Adrenal gland (tissue), 12 donors: ENCODE measurements around the gene VRK2. TPM values are rescaled to one million over a fixed set of nuclear protein-coding genes. Genes with fewer than 3 reads are reported as not detected.

ENCODE experiments used
- DNase-seq, 7 donors: peaks; one replicate each; pipeline ENCODE4 v3.0.0-alpha.2; 2019 to 2020
- H3K27ac ChIP-seq, 5 donors: fragments of 200-600 bp; sonication (generic) in 4 of 5; 1 replicate in 3 of 5; 2 replicates in 2 of 5; pipeline versions ENCODE4 v1.5.1 to v1.8.0; 2016 to 2020; ENCODE audit warnings: mild to moderate bottlenecking in 1 of 5
- H3K27me3 ChIP-seq: fragments of 200-600 bp; 2 replicates; pipeline ENCODE4 v1.8.0; 2021
- H3K36me3 ChIP-seq, 2 donors: fragments of 200-600 bp; replicated peaks in 1 of 2; 1 replicate in 1 of 2; 2 replicates in 1 of 2; pipeline versions ENCODE4 v1.5.1 to v1.8.0; 2018 to 2022
- H3K4me1 ChIP-seq, 2 donors: fragments of 200-600 bp; replicated peaks in 1 of 2; 1 replicate in 1 of 2; 2 replicates in 1 of 2; pipeline versions ENCODE4 v1.5.1 to v1.8.0; 2018 to 2021
- H3K4me3 ChIP-seq, 4 donors: fragments of 200-600 bp; sonication (generic) in 3 of 4; one replicate each; pipeline ENCODE4 v1.5.1; 2016 to 2018
- H3K9me3 ChIP-seq, 3 donors: fragments of 200-600 bp; sonication (generic) in 1 of 3; replicated peaks in 1 of 3; 1 replicate in 2 of 3; 2 replicates in 1 of 3; pipeline versions ENCODE4 v1.5.1 to v1.8.0; 2016 to 2021
- POLR2A ChIP-seq, 2 donors: fragments of 450-650 bp; IDR thresholded peaks; one replicate each; pipeline ENCODE4 v1.6.1; 2017; ENCODE audit warnings: antibody characterized with exemption in 2 of 2, mild to moderate bottlenecking in 2 of 2, moderate library complexity in 1 of 2
- WGBS, 4 donors: extraction: QIAGEN DNeasy Blood & Tissue Kit in 2 of 4; methylation state at CpG; one replicate each; pipeline versions ENCODE4 v1.1.5 to v1.1.7; 2013 to 2017; 5-methylcytosine and 5-hydroxymethylcytosine counted together
- intact Hi-C, 2 donors: fragments of 100-400 bp; cut with DNase I; formaldehyde crosslinking; loops; one replicate each; pipeline versions ENCODE4 v1.14.1 to v1.15.0; 2022 to 2023
- polyA plus RNA-seq, 3 donors: library from polyadenylated mRNA; stranded (reverse); fragments of 200-250 nt in 2 of 3; fragments of 350-450 nt in 1 of 3; fragmentation: Illumina TruSeq in 1 of 3; extraction: RNeasy Lipid Tissue Mini Kit (QIAGEN cat#74804) in 1 of 3; gene quantifications; one replicate each; pipeline ENCODE4 v1.2.3, GENCODE V29; 2013 to 2014
- total RNA-seq, 9 donors: library from RNA; depleted of rRNA in 4 of 9; stranded (reverse); fragments of >200 nt in 4 of 9; fragments of 120-200 nt in 1 of 9; fragmentation: NEBNext Ultra II Directional in 1 of 9; extraction: Animal tissue kit (Norgen Biotek cat#: 25700) in 1 of 9; gene quantifications; one replicate each; pipeline versions ENCODE4 v1.1.0 to v1.2.4, GENCODE V29; 2013 to 2023
- TF ChIP-seq, protein P1 (sequence below), 6 experiments: fragments of 450-650 bp in 4 of 6; fragments of 200-600 bp in 2 of 6; sonication (generic) in 1 of 6; IDR thresholded peaks; 1 replicate in 5 of 6; 2 replicates in 1 of 6; pipeline versions ENCODE4 v1.5.1 to v1.8.0; 2016 to 2021; ENCODE audit warnings: antibody characterized with exemption in 6 of 6, mild to moderate bottlenecking in 2 of 6, moderate library complexity in 1 of 6
- donor health status: healthy with polysubstance abuse.
- donor health status: Bipolar disorder and iron deficiency.
- donor health status: DM: yes; HTN: yes; CAD: no.
- donor health status: DM: no; HTN: no; CAD: no.
- donor health status: DM: no; HTN: no; CAD: no.
- donor health status: DM: yes; HTN: yes; CAD: no.

Gene VRK2
- total and polyA plus RNA-seq, 12 donors: 11.2 to 31.8 (median 19.6) TPM

DNA sequence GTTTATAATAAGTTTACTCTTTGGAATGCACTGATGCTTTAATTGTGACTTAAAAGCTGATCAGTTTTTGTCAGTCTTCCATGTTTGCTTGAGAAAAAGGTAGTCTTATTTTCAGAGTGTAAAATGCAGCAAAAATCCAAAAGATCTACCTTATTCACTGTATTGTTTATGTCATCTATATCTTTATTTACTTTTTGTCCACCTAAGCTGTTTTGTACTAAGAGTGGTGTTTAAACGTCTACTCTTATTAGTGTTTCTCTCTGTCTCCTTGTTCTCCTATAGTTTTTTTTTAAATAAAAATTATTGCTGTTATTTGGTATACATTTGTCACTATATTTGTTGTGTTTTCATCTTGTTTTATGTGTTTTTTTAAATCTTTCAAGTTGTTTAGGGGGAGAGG is 50.4 kb downstream of the VRK2 start:
- Histone ChIP-seq H3K27me3 (no peaks in the 10 kb centered on the region), H3K36me3 (no peaks in the 10 kb centered on the region), H3K9me3 (no peaks in the 10 kb centered on the region), H3K27ac (no peak overlapping the region), H3K4me1 (no peaks in the 10 kb centered on the region), H3K4me3 (no peak overlapping the region)
- WGBS, 4 donors: 81 to 93% (median 91%) methylated on average over 1 of the region's 1 CpG
- intact Hi-C loops: no loop called here
- DNase-seq: no peak
- TF ChIP-seq, protein P1, sequence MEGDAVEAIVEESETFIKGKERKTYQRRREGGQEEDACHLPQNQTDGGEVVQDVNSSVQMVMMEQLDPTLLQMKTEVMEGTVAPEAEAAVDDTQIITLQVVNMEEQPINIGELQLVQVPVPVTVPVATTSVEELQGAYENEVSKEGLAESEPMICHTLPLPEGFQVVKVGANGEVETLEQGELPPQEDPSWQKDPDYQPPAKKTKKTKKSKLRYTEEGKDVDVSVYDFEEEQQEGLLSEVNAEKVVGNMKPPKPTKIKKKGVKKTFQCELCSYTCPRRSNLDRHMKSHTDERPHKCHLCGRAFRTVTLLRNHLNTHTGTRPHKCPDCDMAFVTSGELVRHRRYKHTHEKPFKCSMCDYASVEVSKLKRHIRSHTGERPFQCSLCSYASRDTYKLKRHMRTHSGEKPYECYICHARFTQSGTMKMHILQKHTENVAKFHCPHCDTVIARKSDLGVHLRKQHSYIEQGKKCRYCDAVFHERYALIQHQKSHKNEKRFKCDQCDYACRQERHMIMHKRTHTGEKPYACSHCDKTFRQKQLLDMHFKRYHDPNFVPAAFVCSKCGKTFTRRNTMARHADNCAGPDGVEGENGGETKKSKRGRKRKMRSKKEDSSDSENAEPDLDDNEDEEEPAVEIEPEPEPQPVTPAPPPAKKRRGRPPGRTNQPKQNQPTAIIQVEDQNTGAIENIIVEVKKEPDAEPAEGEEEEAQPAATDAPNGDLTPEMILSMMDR (IDR thresholded peaks at IDR 0.05): no peak

DNA sequence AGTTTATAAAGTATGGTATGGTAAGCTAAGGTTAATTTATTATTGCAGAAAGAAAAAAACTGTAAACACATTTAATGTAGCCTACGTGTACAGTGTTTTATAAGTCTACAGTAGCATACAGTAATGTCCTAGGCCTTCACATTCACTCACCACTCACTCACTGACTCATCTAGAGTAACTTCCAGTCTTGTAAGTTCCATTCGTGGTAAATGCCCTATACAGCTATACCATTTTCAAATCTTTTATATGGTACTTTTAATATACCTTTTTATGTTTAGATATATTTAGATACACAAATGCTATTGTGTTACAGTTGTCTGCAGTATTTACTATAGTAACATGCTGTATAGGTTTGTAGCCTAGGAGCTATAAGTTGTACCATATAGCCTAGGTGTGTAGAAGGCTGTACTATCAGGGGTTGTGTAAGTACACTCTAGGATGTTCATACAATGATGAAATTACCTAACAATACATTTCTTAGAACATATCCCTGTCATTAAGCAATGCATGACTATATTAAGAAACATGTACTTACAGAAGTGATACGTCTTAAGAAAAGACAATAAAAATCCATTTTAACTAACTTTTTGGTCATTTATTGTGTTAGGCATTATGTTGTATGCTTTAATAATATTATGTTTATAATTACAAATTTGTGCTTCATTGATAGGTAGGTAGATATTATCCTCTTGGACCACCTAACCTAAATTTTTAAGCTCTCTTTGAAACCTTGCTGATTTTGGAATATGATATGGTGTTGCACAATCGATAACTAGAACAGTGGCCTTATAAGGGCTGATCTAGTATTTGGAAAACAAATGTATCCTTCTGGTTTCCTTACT is 51.9 kb downstream of the VRK2 start:
- no peak overlapping the region for H3K27ac ChIP-seq
- H3K27me3 ChIP-seq: no peaks in the 10 kb centered on the region
- intact Hi-C loops: no loop called here
- H3K9me3 ChIP-seq: no peaks in the 10 kb centered on the region
- H3K36me3 ChIP-seq: no peaks in the 10 kb centered on the region
- WGBS, 4 donors: 89 to 92% (median 91%) methylated on average over 4 of the region's 4 CpGs
- no peak for DNase-seq
- H3K4me3 ChIP-seq: no peak overlapping the region
- H3K4me1 ChIP-seq: no peaks in the 10 kb centered on the region
- TF ChIP-seq POLR2A (IDR thresholded peaks at IDR 0.05): no peak
- TF ChIP-seq, protein P1 (IDR thresholded peaks at IDR 0.05): no peak

DNA sequence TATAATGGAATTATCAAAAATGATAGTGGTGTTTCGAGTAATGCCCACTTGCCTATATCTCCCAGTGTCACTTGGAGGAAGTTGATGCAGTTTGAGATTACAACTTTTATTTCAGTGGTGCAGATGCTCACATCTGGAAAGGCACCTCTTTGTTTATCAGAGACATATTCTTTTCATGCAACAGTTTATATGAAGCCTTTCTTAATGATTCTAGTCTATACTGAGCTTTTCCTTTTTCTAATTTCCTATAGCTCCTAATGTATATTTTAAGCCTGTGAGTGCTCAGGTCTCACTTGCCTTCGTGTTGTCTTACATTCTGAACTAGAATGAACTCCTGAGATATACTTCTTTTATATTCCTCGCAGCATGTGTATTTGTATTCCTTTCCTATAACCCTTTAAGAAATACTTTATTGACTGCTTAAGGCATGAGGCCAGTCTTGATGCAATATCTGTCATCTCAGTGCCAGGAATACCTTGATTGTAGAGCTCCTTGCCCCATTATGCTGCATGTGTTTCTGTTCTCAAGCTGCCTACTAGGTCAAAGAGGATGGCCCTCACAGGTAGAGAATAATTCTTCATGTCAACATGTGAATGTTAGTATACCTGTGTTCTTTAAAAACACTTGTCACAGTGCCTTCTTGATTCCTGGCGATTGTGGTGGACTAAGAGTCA is 52.6 kb downstream of the VRK2 start:
- Histone ChIP-seq H3K4me3 (no peak overlapping the region), H3K27ac (no peak overlapping the region), H3K9me3 (no peaks in the 10 kb centered on the region), H3K27me3 (no peaks in the 10 kb centered on the region), H3K4me1 (no peaks in the 10 kb centered on the region), H3K36me3 (no peaks in the 10 kb centered on the region)
- no peak for DNase-seq
- WGBS, 4 donors: 96 to 99% (median 98%) methylated on average over 4 of the region's 4 CpGs
- intact Hi-C loops: no loop called here
- TF ChIP-seq, protein P1 (IDR thresholded peaks at IDR 0.05): no peak
- TF ChIP-seq POLR2A (IDR thresholded peaks at IDR 0.05): no peak

DNA sequence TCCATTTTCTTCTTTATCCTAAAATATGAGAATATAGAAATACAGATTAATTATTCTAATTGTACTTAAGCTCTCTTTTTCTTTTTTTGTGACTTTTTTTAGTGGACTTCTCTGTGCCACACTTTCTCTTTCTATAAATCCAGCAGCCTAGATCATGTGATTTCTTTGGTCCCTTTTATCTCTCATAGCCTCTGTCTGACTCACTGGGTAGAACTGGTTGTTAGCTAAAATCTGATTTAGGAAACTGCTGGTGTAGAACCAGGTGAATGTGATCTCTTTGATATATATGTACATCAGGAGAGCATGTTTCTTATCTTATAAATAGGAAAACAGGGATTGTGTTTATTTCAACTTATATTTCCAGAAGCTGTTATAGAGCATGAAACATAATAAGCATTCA is 54.9 kb downstream of the VRK2 start:
- peak overlapping the region in 1 of 4 donors; percentile 21 for H3K4me3 ChIP-seq
- H3K27ac ChIP-seq: no peak overlapping the region
- intact Hi-C loops: no loop called here
- no peaks in the 10 kb centered on the region for H3K36me3 ChIP-seq
- peaks cover 0 to 2% of the 10 kb centered on the region in 2 donors for H3K4me1 ChIP-seq
- TF ChIP-seq, protein P1 (IDR thresholded peaks at IDR 0.05): no peak
- no peak for TF ChIP-seq POLR2A (IDR thresholded peaks at IDR 0.05)
- H3K27me3 ChIP-seq: no peaks in the 10 kb centered on the region
- no peaks in the 10 kb centered on the region for H3K9me3 ChIP-seq
- no peak for DNase-seq
